K562 (cell line): ENCODE measurements around the gene ZNF544. TPM values are rescaled to one million over a fixed set of nuclear protein-coding genes. Genes with fewer than 3 reads are reported as not detected.

Experiments used
- C11orf30 ChIP-seq: fragments of 450-650 bp; IDR thresholded peaks from 2 replicates; pipeline ENCODE4 v1.6.1; 2016; ENCODE audit warnings: low read depth, mild to moderate bottlenecking
- CEBPB ChIP-seq: fragments of 450-650 bp; IDR thresholded peaks from 2 replicates; pipeline ENCODE4 v1.6.1; 2016; ENCODE audit warnings: missing genetic modification characterization, missing compliant biosample characterization
- EP400 ChIP-seq: fragments of 450-650 bp; IDR thresholded peaks from 2 replicates; pipeline ENCODE4 v1.6.1; 2017; ENCODE audit warnings: antibody characterized with exemption, mild to moderate bottlenecking, moderate library complexity
- HDAC8 ChIP-seq: fragments of 450-650 bp; IDR thresholded peaks from 2 replicates; pipeline ENCODE4 v1.6.1; 2016; ENCODE audit warnings: mild to moderate bottlenecking, missing genetic modification characterization, moderate library complexity, missing compliant biosample characterization
- HEY1 ChIP-seq: fragments of 250-450 bp; sonication (Bioruptor Pico); IDR thresholded peaks from 2 replicates; pipeline ENCODE4 v1.5.0; 2020; ENCODE audit warnings: mild to moderate bottlenecking, moderate library complexity, borderline replicate concordance
- HNRNPH1 ChIP-seq: fragments of 200-400 bp; formaldehyde crosslinking; optimal IDR thresholded peaks from 2 replicates; pipeline ENCODE3; 2017; ENCODE audit warnings: low read depth, mild to moderate bottlenecking, low read length, moderate library complexity
- MTA3 ChIP-seq: fragments of 450-650 bp; formaldehyde crosslinking; IDR thresholded peaks from 2 replicates; pipeline ENCODE4 v1.6.1; 2017; ENCODE audit warnings: mild to moderate bottlenecking, borderline replicate concordance
- RBM34 ChIP-seq: fragments of 200-400 bp; formaldehyde crosslinking; IDR thresholded peaks from 2 replicates; pipeline ENCODE4 v1.6.1; 2018; ENCODE audit warnings: low read length, borderline replicate concordance; ENCODE audit not compliant: insufficient read depth
- SAFB2 ChIP-seq: fragments of 200-400 bp; formaldehyde crosslinking; IDR thresholded peaks from 2 replicates; pipeline ENCODE4 v1.6.1; 2018; ENCODE audit warnings: borderline replicate concordance, low read length, low read depth, moderate library complexity; ENCODE audit not compliant: severe bottlenecking
- SMARCA5 ChIP-seq: fragments of 450-650 bp; IDR thresholded peaks from 2 replicates; pipeline ENCODE4 v1.6.1; 2016
- STAT5B ChIP-seq: fragments of 250-450 bp; sonication (Bioruptor Pico); IDR thresholded peaks from 2 replicates; pipeline ENCODE4 v1.8.0; 2021; ENCODE audit warnings: mild to moderate bottlenecking, inconsistent platforms
- ZBTB43 ChIP-seq: sonication (generic); formaldehyde crosslinking; IDR thresholded peaks from 2 replicates; pipeline ENCODE4 v1.8.0; 2023; ENCODE audit warnings: mild to moderate bottlenecking, missing genetic modification reagents
- ZNF274 ChIP-seq: IDR thresholded peaks from 2 replicates; pipeline ENCODE4 v1.6.1; 2011; ENCODE audit warnings: low read depth, mild to moderate bottlenecking, low read length, moderate library complexity, borderline replicate concordance
- ZNF444 ChIP-seq: fragments of 250-450 bp; sonication (Bioruptor Pico); IDR thresholded peaks from 2 replicates; pipeline ENCODE4 v1.4.0; 2020; ENCODE audit warnings: mild to moderate bottlenecking, moderate library complexity
- ZNF785 ChIP-seq: fragments of 250-450 bp; sonication (Bioruptor Pico); IDR thresholded peaks from 2 replicates; pipeline ENCODE4 v1.4.0; 2020; ENCODE audit warnings: mild to moderate bottlenecking
- polyA plus RNA-seq, 8 experiments: library from polyadenylated mRNA; depleted of rRNA in 4 of 8; stranded (reverse) in 5 of 8; unstranded in 3 of 8; fragments of >200 nt; fragmentation: Nextera tagmentation in 2 of 8; fragmentation: Illumina TruSeq in 1 of 8; extraction: Ambion mirVana in 2 of 8; extraction: Trizol in 1 of 8; gene quantifications; 2 replicates each; pipeline versions ENCODE4 v1.2.1 to v1.2.3, GENCODE V29; 2011 to 2014; ENCODE audit warnings: inconsistent platforms in 1 of 8, missing spikeins in 1 of 8
- total RNA-seq, 7 experiments: library from RNA; depleted of rRNA in 6 of 7; stranded (reverse); fragments of >200 nt in 6 of 7; fragmentation: Illumina TruSeq in 2 of 7; extraction: Trizol in 2 of 7; gene quantifications; 2 replicates each; pipeline versions ENCODE4 v1.2.1 to v1.2.3, GENCODE V29; 2011 to 2021; ENCODE audit warnings: low replicate concordance in 1 of 7
- TF ChIP-seq, protein P1 (sequence below): fragments of 250-450 bp; sonication (Bioruptor Pico); IDR thresholded peaks from 2 replicates; pipeline ENCODE4 v1.4.0; 2020
- TF ChIP-seq, protein P2 (sequence below): sonication (generic); formaldehyde crosslinking; IDR thresholded peaks from 2 replicates; pipeline ENCODE4 v1.8.1; 2022; ENCODE audit warnings: missing genetic modification reagents

The ZNF544 gene
- total and polyA plus RNA-seq, 9 of the 15 experiments (the other 6 are each of a cell fraction or from before 2014, with no cell fraction given), result 23.6 to 59.0 (median 41.4) TPM

DNA sequence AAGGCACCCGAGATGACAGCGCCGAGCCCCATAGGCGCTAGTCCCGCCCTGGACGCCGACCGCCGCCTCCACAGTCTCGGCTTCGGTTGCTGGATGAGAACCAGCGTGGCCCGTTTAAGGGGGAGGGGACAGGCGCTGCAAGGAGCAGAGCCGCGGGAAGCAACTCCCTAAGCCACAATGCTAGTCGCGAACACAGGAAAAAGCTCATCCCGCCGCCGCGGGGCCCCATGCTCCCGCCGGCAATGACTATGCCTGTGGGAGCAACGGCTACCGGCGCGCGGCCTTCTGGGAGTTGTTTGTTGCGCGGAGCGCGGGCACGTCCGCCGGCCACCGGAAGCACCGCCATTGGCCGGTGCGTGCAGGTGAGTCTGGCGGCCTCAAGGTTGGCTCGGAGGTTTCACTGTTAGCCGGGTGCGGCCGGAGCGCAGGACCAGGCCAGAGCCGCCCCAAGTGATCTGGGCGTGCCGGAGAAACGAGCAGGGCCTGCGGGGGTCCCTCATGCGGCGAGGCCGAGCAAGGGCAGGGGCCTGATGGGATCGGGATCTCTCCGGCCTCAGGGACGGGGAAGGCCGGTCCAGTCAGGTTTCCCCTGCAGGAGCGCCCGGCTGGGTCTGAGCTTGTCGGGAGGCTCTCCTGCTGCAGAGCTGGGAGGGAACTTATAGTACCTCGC is at the start of gene ZNF544 (continued):
- TF ChIP-seq, protein P1, sequence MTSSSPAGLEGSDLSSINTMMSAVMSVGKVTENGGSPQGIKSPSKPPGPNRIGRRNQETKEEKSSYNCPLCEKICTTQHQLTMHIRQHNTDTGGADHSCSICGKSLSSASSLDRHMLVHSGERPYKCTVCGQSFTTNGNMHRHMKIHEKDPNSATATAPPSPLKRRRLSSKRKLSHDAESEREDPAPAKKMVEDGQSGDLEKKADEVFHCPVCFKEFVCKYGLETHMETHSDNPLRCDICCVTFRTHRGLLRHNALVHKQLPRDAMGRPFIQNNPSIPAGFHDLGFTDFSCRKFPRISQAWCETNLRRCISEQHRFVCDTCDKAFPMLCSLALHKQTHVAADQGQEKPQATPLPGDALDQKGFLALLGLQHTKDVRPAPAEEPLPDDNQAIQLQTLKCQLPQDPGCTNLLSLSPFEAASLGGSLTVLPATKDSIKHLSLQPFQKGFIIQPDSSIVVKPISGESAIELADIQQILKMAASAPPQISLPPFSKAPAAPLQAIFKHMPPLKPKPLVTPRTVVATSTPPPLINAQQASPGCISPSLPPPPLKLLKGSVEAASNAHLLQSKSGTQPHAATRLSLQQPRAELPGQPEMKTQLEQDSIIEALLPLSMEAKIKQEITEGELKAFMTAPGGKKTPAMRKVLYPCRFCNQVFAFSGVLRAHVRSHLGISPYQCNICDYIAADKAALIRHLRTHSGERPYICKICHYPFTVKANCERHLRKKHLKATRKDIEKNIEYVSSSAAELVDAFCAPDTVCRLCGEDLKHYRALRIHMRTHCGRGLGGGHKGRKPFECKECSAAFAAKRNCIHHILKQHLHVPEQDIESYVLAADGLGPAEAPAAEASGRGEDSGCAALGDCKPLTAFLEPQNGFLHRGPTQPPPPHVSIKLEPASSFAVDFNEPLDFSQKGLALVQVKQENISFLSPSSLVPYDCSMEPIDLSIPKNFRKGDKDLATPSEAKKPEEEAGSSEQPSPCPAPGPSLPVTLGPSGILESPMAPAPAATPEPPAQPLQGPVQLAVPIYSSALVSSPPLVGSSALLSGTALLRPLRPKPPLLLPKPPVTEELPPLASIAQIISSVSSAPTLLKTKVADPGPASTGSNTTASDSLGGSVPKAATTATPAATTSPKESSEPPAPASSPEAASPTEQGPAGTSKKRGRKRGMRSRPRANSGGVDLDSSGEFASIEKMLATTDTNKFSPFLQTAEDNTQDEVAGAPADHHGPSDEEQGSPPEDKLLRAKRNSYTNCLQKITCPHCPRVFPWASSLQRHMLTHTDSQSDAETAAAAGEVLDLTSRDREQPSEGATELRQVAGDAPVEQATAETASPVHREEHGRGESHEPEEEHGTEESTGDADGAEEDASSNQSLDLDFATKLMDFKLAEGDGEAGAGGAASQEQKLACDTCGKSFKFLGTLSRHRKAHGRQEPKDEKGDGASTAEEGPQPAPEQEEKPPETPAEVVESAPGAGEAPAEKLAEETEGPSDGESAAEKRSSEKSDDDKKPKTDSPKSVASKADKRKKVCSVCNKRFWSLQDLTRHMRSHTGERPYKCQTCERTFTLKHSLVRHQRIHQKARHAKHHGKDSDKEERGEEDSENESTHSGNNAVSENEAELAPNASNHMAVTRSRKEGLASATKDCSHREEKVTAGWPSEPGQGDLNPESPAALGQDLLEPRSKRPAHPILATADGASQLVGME (CRISPR knock-in tag), result no peak
- TF ChIP-seq ZBTB43 (CRISPR knock-in tag) (no peak), EP400 (peak; percentile 95), MTA3 (peak; percentile 79; the same call in 1 of the 2 replicates), STAT5B (CRISPR knock-in tag) (no peak), SMARCA5 (no peak), ZNF785 (CRISPR knock-in tag) (no peak), HEY1 (CRISPR knock-in tag) (no peak), HNRNPH1 (no peak), ZNF444 (CRISPR knock-in tag) (no peak), C11orf30 (peak; percentile 55), ZNF274 (no peak), SAFB2 (no peak), CEBPB (no peak), HDAC8 (tag) (0 out of 2 replicates have a peak, but pooled peaks have one; percentile 60), RBM34 (no peak)
- TF ChIP-seq, protein P2, sequence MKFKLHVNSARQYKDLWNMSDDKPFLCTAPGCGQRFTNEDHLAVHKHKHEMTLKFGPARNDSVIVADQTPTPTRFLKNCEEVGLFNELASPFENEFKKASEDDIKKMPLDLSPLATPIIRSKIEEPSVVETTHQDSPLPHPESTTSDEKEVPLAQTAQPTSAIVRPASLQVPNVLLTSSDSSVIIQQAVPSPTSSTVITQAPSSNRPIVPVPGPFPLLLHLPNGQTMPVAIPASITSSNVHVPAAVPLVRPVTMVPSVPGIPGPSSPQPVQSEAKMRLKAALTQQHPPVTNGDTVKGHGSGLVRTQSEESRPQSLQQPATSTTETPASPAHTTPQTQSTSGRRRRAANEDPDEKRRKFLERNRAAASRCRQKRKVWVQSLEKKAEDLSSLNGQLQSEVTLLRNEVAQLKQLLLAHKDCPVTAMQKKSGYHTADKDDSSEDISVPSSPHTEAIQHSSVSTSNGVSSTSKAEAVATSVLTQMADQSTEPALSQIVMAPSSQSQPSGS, result no peak
